Astrocyte of the hippocampus (primary cell): ENCODE data around the gene SF3A2.

Source experiments
- DNase-seq: peaks from one replicate; pipeline ENCODE4 v3.0.0; 2011; ENCODE audit warnings: low read depth, low spot score

Gene SF3A2

GRCh38 chr19:2226840-2227360 is 9.7 kb upstream of the SF3A2 start:
- no peak for DNase-seq

- DNase-seq, result no peak
Observed at GRCh38 chr19:2227415-2228156, 9.0 kb upstream of the SF3A2 start.

- no peak for DNase-seq
Observed at GRCh38 chr19:2228157-2229030, 8.2 kb upstream of the SF3A2 start.

- no peak for DNase-seq
Observed at GRCh38 chr19:2229103-2230032, 7.3 kb upstream of the SF3A2 start.

- DNase-seq, result no peak
Observed at GRCh38 chr19:2230033-2230531, 6.5 kb upstream of the SF3A2 start.

GRCh38 chr19:2230807-2231533 is 5.7 kb upstream of the SF3A2 start:
- no peak for DNase-seq

- DNase-seq, result peak; percentile 25
Observed at GRCh38 chr19:2231621-2232221, 4.9 kb upstream of the SF3A2 start.

GRCh38 chr19:2232286-2233151 is 4.1 kb upstream of the SF3A2 start:
- DNase-seq, result no peak

- DNase-seq, result no peak
Observed at GRCh38 chr19:2233601-2234280, 2.9 kb upstream of the SF3A2 start.

- DNase-seq, result no peak
Observed at GRCh38 chr19:2234996-2235380, 1.6 kb upstream of the SF3A2 start.

- DNase-seq, result peak; percentile 49
Observed at GRCh38 chr19:2235381-2236063, 1.1 kb upstream of the SF3A2 start.

- no peak for DNase-seq
Observed at GRCh38 chr19:2236064-2236313, 635 bp upstream of the SF3A2 start.

- no peak for DNase-seq
Observed at GRCh38 chr19:2237051-2237868, 636 bp downstream of the SF3A2 start.

- no peak for DNase-seq
Observed at GRCh38 chr19:2237869-2238153, 1.2 kb downstream of the SF3A2 start.

GRCh38 chr19:2239173-2239572 is 2.5 kb downstream of the SF3A2 start:
- DNase-seq, result no peak

GRCh38 chr19:2239771-2240770 is 3.4 kb downstream of the SF3A2 start:
- DNase-seq, result peak; percentile 57
